Limb (tissue), 2 donors: ENCODE data around the gene PKN2.
"Not testable (repeated sequence)": the region's sequence is repeated elsewhere in the genome, so short reads cannot be mapped to it uniquely, and the experiment has no call there.

ENCODE experiments used
- DNase-seq, 2 donors: peaks; one replicate each; pipeline ENCODE4 v3.0.0-alpha.2; 2016; ENCODE audit errors: extremely low spot score in 2 of 2

Gene PKN2

GRCh38 chr1:88877911-88878310 is 193.8 kb downstream of the PKN2 start:
- no peak for DNase-seq

- no peak for DNase-seq
Observed at GRCh38 chr1:88878731-88879130, 194.7 kb downstream of the PKN2 start.

GRCh38 chr1:88880717-88881116 is 196.6 kb downstream of the PKN2 start:
- not testable (repeated sequence) for DNase-seq

- DNase-seq: no peak
Observed at GRCh38 chr1:88883156-88883555, 199.1 kb downstream of the PKN2 start.
